CD4-positive, alpha-beta T cell treated with Interleukin-4 for 1 hour (primary cell): Measurements from ENCODE around the gene SYT17.

Experiments used
- DNase-seq, 2 donors: peaks; one replicate each; pipeline ENCODE4 v3.0.0-alpha.2; 2020 to 2022

Gene SYT17

GRCh38 chr16:19307587-19308241 is 139.7 kb downstream of the SYT17 start:
- no peak for DNase-seq

DNA sequence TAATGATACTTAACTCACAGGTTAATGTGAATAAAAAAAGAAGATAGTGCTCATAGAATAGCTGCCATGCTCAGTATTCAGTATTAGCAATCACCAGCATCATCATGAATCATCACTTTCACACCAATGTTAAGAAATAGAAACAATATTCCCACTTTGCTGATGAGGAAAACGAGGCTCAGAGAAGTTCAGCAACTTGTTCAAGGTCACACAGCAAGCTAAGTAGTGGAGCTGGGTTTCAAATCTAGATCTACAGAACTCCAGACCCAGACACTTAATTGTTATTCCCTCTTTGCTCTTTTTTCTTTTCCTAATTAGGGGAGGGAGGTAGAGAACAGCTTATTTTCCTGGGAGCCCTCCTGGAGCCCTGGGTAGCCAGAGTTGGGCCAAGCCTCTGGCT is 140.4 kb downstream of the SYT17 start:
- DNase-seq: no peak

GRCh38 chr16:19309178-19309577 is 141.1 kb downstream of the SYT17 start:
- no peak for DNase-seq

DNA sequence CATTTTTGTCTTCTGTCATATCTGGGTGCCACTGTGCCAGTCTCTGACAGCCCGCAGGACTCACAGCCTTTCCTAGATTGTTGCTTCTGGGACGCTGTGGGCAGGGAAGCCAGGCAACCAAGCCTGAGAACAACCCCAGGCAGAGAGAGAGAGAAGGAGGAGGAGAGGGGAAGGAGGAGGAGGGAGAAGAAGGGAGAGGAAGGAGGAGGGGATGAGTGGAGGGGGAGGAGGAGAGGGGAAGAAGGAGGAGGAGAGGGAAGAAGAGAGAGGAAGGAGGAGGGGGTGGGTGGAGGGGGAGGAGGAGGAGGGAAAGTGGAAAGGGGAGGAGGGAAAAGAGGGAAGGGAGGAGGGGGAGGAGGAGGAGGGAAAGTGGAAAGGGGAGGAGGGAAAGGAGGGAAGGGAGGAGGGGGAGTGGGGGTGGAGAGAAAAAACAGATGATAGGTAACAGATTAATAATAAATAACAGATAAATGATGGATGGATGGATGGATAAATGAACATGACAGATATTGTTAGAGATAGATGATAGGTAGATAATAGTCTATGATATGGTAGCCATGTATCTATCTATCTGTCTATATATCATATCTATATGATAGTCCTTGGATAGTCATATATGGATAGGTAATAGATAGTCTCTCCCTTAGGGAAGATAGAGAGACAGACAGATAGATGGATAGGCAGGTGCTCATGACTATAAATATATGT is 146.8 kb downstream of the SYT17 start:
- no peak for DNase-seq

- DNase-seq: no peak
Measured at GRCh38 chr16:19315889-19316433, 147.9 kb downstream of the SYT17 start.

DNA sequence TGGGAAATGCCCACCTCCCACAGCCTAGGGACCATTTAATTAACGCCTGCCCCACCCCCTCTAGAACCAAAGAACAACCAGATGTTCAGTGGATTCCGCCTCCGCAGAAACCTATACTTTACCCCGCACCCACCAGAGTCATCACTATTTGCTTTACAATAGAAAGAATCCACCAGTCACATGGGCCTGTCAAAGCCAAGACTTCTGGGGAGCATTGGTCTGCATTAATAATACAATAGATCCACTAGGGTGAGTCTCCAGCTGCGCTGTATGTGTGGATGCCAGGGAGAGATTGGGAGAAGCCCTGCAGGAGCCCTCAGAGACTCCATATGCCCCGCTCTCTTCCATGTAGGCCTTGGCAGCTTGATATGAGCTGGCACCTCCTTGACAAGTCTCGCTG is 148.8 kb downstream of the SYT17 start:
- no peak for DNase-seq
